HEK293 (cell line): ENCODE results near the gene DSCAML1.
A peak's percentile ranks its signal among the peaks of the same experiment; 100 is the strongest.

Source experiments
- CTCF ChIA-PET: fragments of 350-600 bp; formaldehyde crosslinking; extraction: SDS; loops from one replicate; lab custom pipeline; 2021; ENCODE audit warnings: antibody characterized with exemption; lab: Yijun Ruan, JAX
- POLR2A ChIA-PET: fragments of 300-600 bp; formaldehyde crosslinking; extraction: SDS; loops from one replicate; lab custom pipeline; 2020; ENCODE audit warnings: antibody characterized with exemption, inconsistent platforms; lab: Yijun Ruan, JAX
- H3K27ac ChIP-seq: fragments of 200-500 bp; sonication (Bioruptor generic); 2 replicates; pipeline ENCODE4 v1.5.1; 2014; ENCODE audit warnings: low read depth, low read length, control low read depth, inconsistent platforms; ENCODE audit errors: extremely low read depth
- H3K36me3 ChIP-seq, 2 experiments: fragments of 200-500 bp in 1 of 2; sonication (Bioruptor generic) in 1 of 2; 1 replicate in 1 of 2; 2 replicates in 1 of 2; pipeline ENCODE4 v1.5.1; 2014 to 2017; ENCODE audit warnings: inconsistent platforms in 2 of 2, low read length in 2 of 2; ENCODE audit not compliant: control insufficient read depth in 2 of 2, insufficient read depth in 1 of 2
- H3K4me1 ChIP-seq: fragments of 200-500 bp; sonication (Bioruptor generic); 2 replicates; pipeline ENCODE4 v1.5.1; 2014; ENCODE audit warnings: mild to moderate bottlenecking, low read length, inconsistent platforms; ENCODE audit not compliant: control insufficient read depth, insufficient read depth
- H3K4me3 ChIP-seq: 2 replicates; pipeline ENCODE4 v1.5.1; 2011; ENCODE audit warnings: low read depth, mild to moderate bottlenecking, control low read depth, low read length, moderate library complexity
- H3K9me3 ChIP-seq: fragments of 200-500 bp; sonication (Bioruptor generic); 2 replicates; pipeline ENCODE4 v1.5.1; 2014; ENCODE audit warnings: low read depth, low read length, inconsistent platforms; ENCODE audit not compliant: control insufficient read depth, insufficient read depth
- ATF2 ChIP-seq: fragments of 450-650 bp; formaldehyde crosslinking; IDR thresholded peaks from 2 replicates; pipeline ENCODE4 v1.5.1; 2016; ENCODE audit warnings: missing biosample characterization, missing genetic modification characterization, low read depth
- HOXA7 ChIP-seq: sonication (generic); formaldehyde crosslinking; IDR thresholded peaks from 2 replicates; pipeline ENCODE4 v1.8.1; 2022; ENCODE audit warnings: missing genetic modification reagents, borderline replicate concordance
- IKZF3 ChIP-seq: fragments of 450-650 bp; IDR thresholded peaks from 2 replicates; pipeline ENCODE4 v1.5.0; 2018; ENCODE audit warnings: missing biosample characterization, mild to moderate bottlenecking, missing genetic modification characterization, moderate library complexity
- PRDM10 ChIP-seq: fragments of 450-650 bp; formaldehyde crosslinking; IDR thresholded peaks from 2 replicates; pipeline ENCODE4 v1.5.1; 2016; ENCODE audit warnings: missing biosample characterization, missing genetic modification characterization
- ZNF132 ChIP-seq: fragments of 450-650 bp; formaldehyde crosslinking; IDR thresholded peaks from 2 replicates; pipeline ENCODE4 v1.5.1; 2017; ENCODE audit warnings: missing biosample characterization, missing genetic modification characterization, borderline replicate concordance
- ZNF148 ChIP-seq: fragments of 450-650 bp; formaldehyde crosslinking; IDR thresholded peaks from 2 replicates; pipeline ENCODE4 v1.5.0; 2017; ENCODE audit warnings: missing biosample characterization, missing genetic modification characterization, borderline replicate concordance
- ZNF248 ChIP-seq: fragments of 450-650 bp; formaldehyde crosslinking; IDR thresholded peaks from 2 replicates; pipeline ENCODE4 v1.5.1; 2017; ENCODE audit warnings: missing biosample characterization, missing genetic modification characterization
- ZNF433 ChIP-seq: fragments of 450-650 bp; formaldehyde crosslinking; IDR thresholded peaks from 2 replicates; pipeline ENCODE4 v1.5.1; 2016; ENCODE audit warnings: missing biosample characterization, missing genetic modification characterization, low read depth
- ZNF560 ChIP-seq: fragments of 450-650 bp; formaldehyde crosslinking; IDR thresholded peaks from 2 replicates; pipeline ENCODE4 v1.5.1; 2017; ENCODE audit warnings: missing biosample characterization, missing genetic modification characterization, borderline replicate concordance
- ZNF624 ChIP-seq: fragments of 450-650 bp; formaldehyde crosslinking; IDR thresholded peaks from 2 replicates; pipeline ENCODE4 v1.5.1; 2017; ENCODE audit warnings: missing biosample characterization, missing genetic modification characterization
- ZNF654 ChIP-seq: fragments of 450-650 bp; formaldehyde crosslinking; IDR thresholded peaks from 2 replicates; pipeline ENCODE4 v1.5.1; 2016; ENCODE audit warnings: low read depth, missing biosample characterization, missing genetic modification characterization
- ZNF791 ChIP-seq: fragments of 450-650 bp; formaldehyde crosslinking; IDR thresholded peaks from 2 replicates; pipeline ENCODE4 v1.5.1; 2016; ENCODE audit warnings: missing biosample characterization, missing genetic modification characterization
- TF ChIP-seq, protein P1 (sequence below): fragments of 450-650 bp; formaldehyde crosslinking; IDR thresholded peaks from 2 replicates; pipeline ENCODE4 v1.5.1; 2017; ENCODE audit warnings: missing biosample characterization, missing genetic modification characterization
- TF ChIP-seq, protein P2 (sequence below): fragments of 450-650 bp; formaldehyde crosslinking; IDR thresholded peaks from 2 replicates; pipeline ENCODE4 v1.5.1; 2017; ENCODE audit warnings: missing biosample characterization, missing genetic modification characterization

DSCAML1 gene

GRCh38 chr11:117629891-117630538 is 167.0 kb downstream of the DSCAML1 start:
- Histone ChIP-seq H3K27ac (no peak overlapping the region), H3K4me3 (no peak overlapping the region), H3K4me1 (no peaks in the 10 kb centered on the region), H3K36me3 (no peaks in the 10 kb centered on the region), H3K9me3 (no peaks in the 10 kb centered on the region)
- ChIA-PET POLR2A (no interaction called here), CTCF (interaction anchor here (1.5 kb wide), 1 partner anchor 9 kb away, joined by 4 read pairs; no protein-coding TSS in a partner anchor)
- TF ChIP-seq PRDM10 = peak; percentile 78
- no peak for TF ChIP-seq ZNF248 (tag by site-specific recombination)
- TF ChIP-seq ZNF624 (tag by site-specific recombination) = no peak
- no peak for TF ChIP-seq ATF2 (tag by site-specific recombination)

DNA sequence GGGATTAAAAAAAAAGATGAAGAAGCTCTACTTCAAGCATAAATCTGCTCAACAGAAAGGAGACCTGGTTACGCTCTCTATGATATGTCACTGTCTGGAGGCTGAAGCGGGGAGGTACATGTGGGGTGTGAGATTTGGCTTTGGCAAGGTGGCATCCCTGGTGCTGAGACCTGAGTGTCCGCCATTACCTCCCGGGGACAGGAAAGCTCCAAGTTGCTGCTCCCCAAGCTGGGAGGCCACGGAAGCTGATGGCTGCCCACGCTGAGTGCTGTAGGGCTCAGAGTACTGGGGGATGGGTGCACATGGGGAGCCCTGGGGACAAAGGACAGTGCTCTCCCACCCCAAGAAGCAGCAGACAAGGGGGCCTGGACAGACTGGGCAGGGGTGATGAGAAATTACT is 167.9 kb downstream of the DSCAML1 start:
- H3K27ac ChIP-seq = no peak overlapping the region
- TF ChIP-seq ZNF433 (no peak), ZNF132 (tag by site-specific recombination) (no peak), HOXA7 (CRISPR knock-in tag) (no peak), ZNF654 (tag by site-specific recombination) (no peak), ZNF560 (tag by site-specific recombination) (no peak), ZNF791 (tag by site-specific recombination) (no peak), IKZF3 (tag by site-specific recombination) (no peak), ZNF148 (tag by site-specific recombination) (no peak)
- TF ChIP-seq, protein P1, sequence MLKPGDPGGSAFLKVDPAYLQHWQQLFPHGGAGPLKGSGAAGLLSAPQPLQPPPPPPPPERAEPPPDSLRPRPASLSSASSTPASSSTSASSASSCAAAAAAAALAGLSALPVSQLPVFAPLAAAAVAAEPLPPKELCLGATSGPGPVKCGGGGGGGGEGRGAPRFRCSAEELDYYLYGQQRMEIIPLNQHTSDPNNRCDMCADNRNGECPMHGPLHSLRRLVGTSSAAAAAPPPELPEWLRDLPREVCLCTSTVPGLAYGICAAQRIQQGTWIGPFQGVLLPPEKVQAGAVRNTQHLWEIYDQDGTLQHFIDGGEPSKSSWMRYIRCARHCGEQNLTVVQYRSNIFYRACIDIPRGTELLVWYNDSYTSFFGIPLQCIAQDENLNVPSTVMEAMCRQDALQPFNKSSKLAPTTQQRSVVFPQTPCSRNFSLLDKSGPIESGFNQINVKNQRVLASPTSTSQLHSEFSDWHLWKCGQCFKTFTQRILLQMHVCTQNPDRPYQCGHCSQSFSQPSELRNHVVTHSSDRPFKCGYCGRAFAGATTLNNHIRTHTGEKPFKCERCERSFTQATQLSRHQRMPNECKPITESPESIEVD = no peak
- TF ChIP-seq, protein P2, sequence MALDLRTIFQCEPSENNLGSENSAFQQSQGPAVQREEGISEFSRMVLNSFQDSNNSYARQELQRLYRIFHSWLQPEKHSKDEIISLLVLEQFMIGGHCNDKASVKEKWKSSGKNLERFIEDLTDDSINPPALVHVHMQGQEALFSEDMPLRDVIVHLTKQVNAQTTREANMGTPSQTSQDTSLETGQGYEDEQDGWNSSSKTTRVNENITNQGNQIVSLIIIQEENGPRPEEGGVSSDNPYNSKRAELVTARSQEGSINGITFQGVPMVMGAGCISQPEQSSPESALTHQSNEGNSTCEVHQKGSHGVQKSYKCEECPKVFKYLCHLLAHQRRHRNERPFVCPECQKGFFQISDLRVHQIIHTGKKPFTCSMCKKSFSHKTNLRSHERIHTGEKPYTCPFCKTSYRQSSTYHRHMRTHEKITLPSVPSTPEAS (tag by site-specific recombination) = no peak
- no peak overlapping the region for H3K4me3 ChIP-seq
- POLR2A ChIA-PET = no interaction called here
- CTCF ChIA-PET = interaction anchor here (0.5 to 1.5 kb wide), 2 partner anchors 8 to 325 kb away, joined by 3 to 4 read pairs; no protein-coding TSS in a partner anchor
- no peaks in the 10 kb centered on the region for H3K36me3 ChIP-seq
- no peaks in the 10 kb centered on the region for H3K9me3 ChIP-seq
- H3K4me1 ChIP-seq = no peaks in the 10 kb centered on the region
